ENCODE data around the gene SORCS1.

DNA sequence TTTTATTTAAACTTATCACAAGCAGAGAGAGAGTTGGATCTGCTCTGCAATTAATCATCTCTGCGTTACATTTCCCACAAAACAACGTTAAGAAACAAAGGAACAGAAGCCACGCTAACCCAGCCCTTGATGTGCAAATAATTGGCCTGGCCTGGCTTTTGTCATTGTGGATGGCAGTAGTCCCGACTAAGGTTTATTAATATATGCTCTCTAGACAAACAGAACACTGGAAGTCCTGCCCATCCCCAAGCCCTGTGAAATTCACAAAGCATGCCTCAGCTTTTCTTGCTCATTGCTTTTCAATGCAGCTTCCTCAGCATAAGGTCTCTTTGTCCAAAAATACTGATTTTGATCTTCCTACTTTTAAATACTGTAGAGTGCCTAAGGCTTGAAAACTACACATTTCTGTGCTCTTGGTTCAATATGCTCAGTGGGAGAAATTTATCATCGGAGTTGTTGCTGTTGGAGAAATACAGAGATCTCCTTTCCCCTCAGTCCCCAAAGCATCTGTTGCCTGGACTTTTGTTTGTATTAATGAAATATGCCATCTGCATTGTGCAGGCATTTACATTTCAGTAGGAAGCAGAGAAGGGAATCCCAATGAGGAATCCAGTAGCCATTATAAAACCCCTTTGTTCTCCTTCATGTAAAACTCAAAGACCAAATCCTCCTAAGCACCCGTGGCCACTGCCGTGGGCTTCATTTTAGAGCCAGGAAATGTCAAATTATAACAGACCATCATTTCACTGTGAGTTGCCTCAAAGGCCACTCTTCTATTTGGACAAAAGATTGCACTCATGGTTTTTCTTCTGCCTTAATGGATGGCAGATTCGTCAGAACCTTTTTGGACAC is 61.1 kb downstream of the SORCS1 start:
- no peak for TF ChIP-seq EZH2 (IDR thresholded peaks at IDR 0.05; ENCODE audit: low read length, missing control alignments)
- TF ChIP-seq CTCF (conservative IDR thresholded peaks at IDR 0.05 in 1 of 2, IDR thresholded peaks at IDR 0.05 in 1 of 2; ENCODE audit: low read depth in 1 of 2, low read length in 2 of 2), result no peak
